Suprapubic skin (tissue), 3 donors: ENCODE measurements around the gene ANKS1A.

Experiments used
- CTCF ChIP-seq, 2 donors: fragments of 200-600 bp in 1 of 2; fragments of 450-650 bp in 1 of 2; sonication (generic) in 1 of 2; IDR thresholded peaks; one replicate each; pipeline ENCODE4 v1.5.1; 2016 to 2019; ENCODE audit warnings: antibody characterized with exemption in 2 of 2, mild to moderate bottlenecking in 1 of 2, moderate library complexity in 1 of 2
- EP300 ChIP-seq: sonication (generic); formaldehyde crosslinking; IDR thresholded peaks from one replicate; pipeline ENCODE4 v1.6.1; 2017; ENCODE audit warnings: antibody characterized with exemption
- POLR2A ChIP-seq, 2 donors: fragments of 450-650 bp; IDR thresholded peaks; one replicate each; pipeline ENCODE4 v1.6.1; 2017; ENCODE audit warnings: antibody characterized with exemption in 2 of 2, mild to moderate bottlenecking in 2 of 2, moderate library complexity in 2 of 2

- TF ChIP-seq CTCF (IDR thresholded peaks at IDR 0.05): no peak
- no peak for TF ChIP-seq POLR2A (IDR thresholded peaks at IDR 0.05)
- no peak for TF ChIP-seq EP300
These were observed 146.5 kb downstream of the ANKS1A start for GRCh38 chr6:35035481-35036030.
